K562 (cell line): ENCODE results near the gene VAC14.

Experiments
- BRCA1 ChIP-seq, 2 experiments: fragments of 450-650 bp in 1 of 2; sonication (generic) in 1 of 2; formaldehyde crosslinking in 1 of 2; IDR thresholded peaks; 2 replicates each; pipeline versions ENCODE4 v1.5.0 to v1.6.1; 2017 to 2020; ENCODE audit warnings: mild to moderate bottlenecking in 1 of 2, missing genetic modification reagents in 1 of 2
- ESRRA ChIP-seq: fragments of 450-650 bp; IDR thresholded peaks from 2 replicates; pipeline ENCODE4 v1.6.1; 2014; ENCODE audit warnings: low read depth, mild to moderate bottlenecking, moderate library complexity, borderline replicate concordance
- EZH2 ChIP-seq: IDR thresholded peaks from 2 replicates; pipeline ENCODE4 v1.6.1; 2012; ENCODE audit warnings: low read depth, mild to moderate bottlenecking, inconsistent platforms, low read length, borderline replicate concordance
- HOMEZ ChIP-seq: fragments of 250-450 bp; sonication (Bioruptor Pico); IDR thresholded peaks from 2 replicates; pipeline ENCODE4 v1.4.0; 2020; ENCODE audit warnings: mild to moderate bottlenecking, moderate library complexity
- NONO ChIP-seq, 2 experiments: fragments of 200-400 bp in 1 of 2; fragments of 450-650 bp in 1 of 2; formaldehyde crosslinking in 1 of 2; IDR thresholded peaks; 2 replicates each; pipeline ENCODE4 v1.6.1; 2017; ENCODE audit warnings: low read depth in 2 of 2, mild to moderate bottlenecking in 2 of 2, moderate library complexity in 2 of 2, low read length in 1 of 2
- TRIM24 ChIP-seq, 2 experiments: fragments of 450-650 bp; IDR thresholded peaks; 2 replicates each; pipeline ENCODE4 v1.6.1; 2016
- TF ChIP-seq, protein P1 (sequence below), 3 experiments: IDR thresholded peaks in 2 of 3; conservative IDR thresholded peaks in 1 of 3; 2 replicates each; pipeline ENCODE4 v1.5.1; 2011 to 2012; ENCODE audit warnings: low read length in 3 of 3, mild to moderate bottlenecking in 3 of 3, control low read depth in 2 of 3, improper control_type of control experiment in 1 of 3, inconsistent platforms in 1 of 3, low read depth in 1 of 3, mixed read lengths in 1 of 3, moderate library complexity in 1 of 3; ENCODE audit not compliant: insufficient read depth in 2 of 3
- TF ChIP-seq, protein P2 (sequence below): fragments of 450-650 bp; formaldehyde crosslinking; IDR thresholded peaks from 2 replicates; pipeline ENCODE4 v1.4.0; 2020; ENCODE audit warnings: mild to moderate bottlenecking, moderate library complexity
- TF ChIP-seq, protein P3 (sequence below): IDR thresholded peaks from 2 replicates; pipeline ENCODE4 v1.6.1; 2011; ENCODE audit warnings: borderline replicate concordance, low read depth, mild to moderate bottlenecking, moderate library complexity, low read length; ENCODE audit not compliant: insufficient read depth, poor library complexity, severe bottlenecking
- TF ChIP-seq, protein P4 (sequence below), 2 experiments: fragments of 450-650 bp in 1 of 2; sonication (generic) in 1 of 2; formaldehyde crosslinking in 1 of 2; IDR thresholded peaks in 1 of 2; conservative IDR thresholded peaks in 1 of 2; 2 replicates each; pipeline versions ENCODE4 v1.6.1 to v1.8.1; 2016 to 2023; ENCODE audit warnings: mild to moderate bottlenecking in 2 of 2, moderate library complexity in 2 of 2, inconsistent platforms in 1 of 2, missing genetic modification reagents in 1 of 2

- TF ChIP-seq, protein P1, sequence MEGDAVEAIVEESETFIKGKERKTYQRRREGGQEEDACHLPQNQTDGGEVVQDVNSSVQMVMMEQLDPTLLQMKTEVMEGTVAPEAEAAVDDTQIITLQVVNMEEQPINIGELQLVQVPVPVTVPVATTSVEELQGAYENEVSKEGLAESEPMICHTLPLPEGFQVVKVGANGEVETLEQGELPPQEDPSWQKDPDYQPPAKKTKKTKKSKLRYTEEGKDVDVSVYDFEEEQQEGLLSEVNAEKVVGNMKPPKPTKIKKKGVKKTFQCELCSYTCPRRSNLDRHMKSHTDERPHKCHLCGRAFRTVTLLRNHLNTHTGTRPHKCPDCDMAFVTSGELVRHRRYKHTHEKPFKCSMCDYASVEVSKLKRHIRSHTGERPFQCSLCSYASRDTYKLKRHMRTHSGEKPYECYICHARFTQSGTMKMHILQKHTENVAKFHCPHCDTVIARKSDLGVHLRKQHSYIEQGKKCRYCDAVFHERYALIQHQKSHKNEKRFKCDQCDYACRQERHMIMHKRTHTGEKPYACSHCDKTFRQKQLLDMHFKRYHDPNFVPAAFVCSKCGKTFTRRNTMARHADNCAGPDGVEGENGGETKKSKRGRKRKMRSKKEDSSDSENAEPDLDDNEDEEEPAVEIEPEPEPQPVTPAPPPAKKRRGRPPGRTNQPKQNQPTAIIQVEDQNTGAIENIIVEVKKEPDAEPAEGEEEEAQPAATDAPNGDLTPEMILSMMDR (IDR thresholded peaks at IDR 0.05 in 2 of 3, conservative IDR thresholded peaks at IDR 0.05 in 1 of 3; ENCODE audit: insufficient read depth in 2 of 3, low read depth in 1 of 3, low read length in 3 of 3), result no peak
- TF ChIP-seq BRCA1 (IDR thresholded peaks at IDR 0.05), result no peak
- no peak for TF ChIP-seq BRCA1 (CRISPR knock-in tag; IDR thresholded peaks at IDR 0.05)
- TF ChIP-seq ESRRA, result no peak
- no peak for TF ChIP-seq HOMEZ (CRISPR knock-in tag)
- TF ChIP-seq TRIM24 (IDR thresholded peaks at IDR 0.05), result no peak
- TF ChIP-seq NONO (IDR thresholded peaks at IDR 0.05; ENCODE audit: low read depth in 2 of 2, low read length in 1 of 2), result no peak
- TF ChIP-seq, protein P2, sequence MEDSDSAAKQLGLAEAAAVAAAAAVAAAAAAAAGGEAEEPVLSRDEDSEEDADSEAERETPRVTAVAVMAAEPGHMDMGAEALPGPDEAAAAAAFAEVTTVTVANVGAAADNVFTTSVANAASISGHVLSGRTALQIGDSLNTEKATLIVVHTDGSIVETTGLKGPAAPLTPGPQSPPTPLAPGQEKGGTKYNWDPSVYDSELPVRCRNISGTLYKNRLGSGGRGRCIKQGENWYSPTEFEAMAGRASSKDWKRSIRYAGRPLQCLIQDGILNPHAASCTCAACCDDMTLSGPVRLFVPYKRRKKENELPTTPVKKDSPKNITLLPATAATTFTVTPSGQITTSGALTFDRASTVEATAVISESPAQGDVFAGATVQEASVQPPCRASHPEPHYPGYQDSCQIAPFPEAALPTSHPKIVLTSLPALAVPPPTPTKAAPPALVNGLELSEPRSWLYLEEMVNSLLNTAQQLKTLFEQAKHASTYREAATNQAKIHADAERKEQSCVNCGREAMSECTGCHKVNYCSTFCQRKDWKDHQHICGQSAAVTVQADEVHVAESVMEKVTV (CRISPR knock-in tag), result no peak
- TF ChIP-seq, protein P3, sequence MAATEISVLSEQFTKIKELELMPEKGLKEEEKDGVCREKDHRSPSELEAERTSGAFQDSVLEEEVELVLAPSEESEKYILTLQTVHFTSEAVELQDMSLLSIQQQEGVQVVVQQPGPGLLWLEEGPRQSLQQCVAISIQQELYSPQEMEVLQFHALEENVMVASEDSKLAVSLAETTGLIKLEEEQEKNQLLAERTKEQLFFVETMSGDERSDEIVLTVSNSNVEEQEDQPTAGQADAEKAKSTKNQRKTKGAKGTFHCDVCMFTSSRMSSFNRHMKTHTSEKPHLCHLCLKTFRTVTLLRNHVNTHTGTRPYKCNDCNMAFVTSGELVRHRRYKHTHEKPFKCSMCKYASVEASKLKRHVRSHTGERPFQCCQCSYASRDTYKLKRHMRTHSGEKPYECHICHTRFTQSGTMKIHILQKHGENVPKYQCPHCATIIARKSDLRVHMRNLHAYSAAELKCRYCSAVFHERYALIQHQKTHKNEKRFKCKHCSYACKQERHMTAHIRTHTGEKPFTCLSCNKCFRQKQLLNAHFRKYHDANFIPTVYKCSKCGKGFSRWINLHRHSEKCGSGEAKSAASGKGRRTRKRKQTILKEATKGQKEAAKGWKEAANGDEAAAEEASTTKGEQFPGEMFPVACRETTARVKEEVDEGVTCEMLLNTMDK, result no peak
- no peak for TF ChIP-seq EZH2
- TF ChIP-seq, protein P4, sequence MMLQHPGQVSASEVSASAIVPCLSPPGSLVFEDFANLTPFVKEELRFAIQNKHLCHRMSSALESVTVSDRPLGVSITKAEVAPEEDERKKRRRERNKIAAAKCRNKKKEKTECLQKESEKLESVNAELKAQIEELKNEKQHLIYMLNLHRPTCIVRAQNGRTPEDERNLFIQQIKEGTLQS (IDR thresholded peaks at IDR 0.05), result no peak
- TF ChIP-seq, protein P4 (CRISPR knock-in tag; conservative IDR thresholded peaks at IDR 0.05), result no peak
Observed at GRCh38 chr16:70638814-70639792, 161.9 kb downstream of the VAC14 start.
